Posterior cingulate gyrus (tissue), 11 donors: ENCODE data around the gene CLCA4.
"Not testable (repeated sequence)": the region's sequence is repeated elsewhere in the genome, so short reads cannot be mapped to it uniquely, and the experiment has no call there.

Experiments
- DNase-seq, 10 donors: peaks; one replicate each; pipeline versions ENCODE4 v3.0.0 to v3.0.0-alpha.2; 2020 to 2021; ENCODE audit warnings: mixed read lengths in 3 of 10
- intact Hi-C: fragments of 100-400 bp; cut with DNase I; formaldehyde crosslinking; loops from one replicate; pipeline ENCODE4 v1.15.1; 2023

The CLCA4 gene

DNA sequence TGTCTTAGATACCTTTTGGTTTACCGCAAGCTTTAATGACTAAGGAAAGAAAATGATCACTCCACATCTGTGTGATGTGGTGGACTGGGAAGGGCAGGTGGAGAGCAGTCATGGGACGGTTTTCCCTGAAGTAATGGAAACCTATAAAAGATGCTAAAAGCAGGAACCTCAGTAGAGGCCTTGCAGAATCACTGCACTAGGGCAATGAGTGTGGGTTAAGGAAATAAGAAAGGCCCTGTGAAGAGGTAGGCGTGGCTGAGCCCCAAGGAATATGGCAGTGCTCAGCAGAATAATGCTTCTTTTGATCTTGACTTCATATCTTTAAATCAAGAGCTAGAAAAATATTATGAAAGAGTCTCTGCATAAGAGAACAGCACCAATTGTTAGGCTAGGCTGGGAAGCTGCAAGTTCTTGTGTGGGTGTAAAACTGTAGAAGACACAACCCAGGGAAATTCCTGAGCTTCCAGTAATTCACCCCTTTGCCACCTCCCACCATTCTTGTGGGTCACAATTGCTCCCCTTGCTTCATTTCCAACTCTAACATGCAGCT, 49.9 kb downstream of the CLCA4 start:
- intact Hi-C loops: no loop called here

GRCh38 chr1:86606080-86606479, 59.2 kb downstream of the CLCA4 start:
- DNase-seq, intact Hi-C loops: not testable (repeated sequence)

More for the DNA sequence above, 49.9 kb downstream of the CLCA4 start:
- DNase-seq: no peak

GRCh38 chr1:86616433-86616832, 69.6 kb downstream of the CLCA4 start:
- intact Hi-C loops: no loop called here
- no peak for DNase-seq

DNA sequence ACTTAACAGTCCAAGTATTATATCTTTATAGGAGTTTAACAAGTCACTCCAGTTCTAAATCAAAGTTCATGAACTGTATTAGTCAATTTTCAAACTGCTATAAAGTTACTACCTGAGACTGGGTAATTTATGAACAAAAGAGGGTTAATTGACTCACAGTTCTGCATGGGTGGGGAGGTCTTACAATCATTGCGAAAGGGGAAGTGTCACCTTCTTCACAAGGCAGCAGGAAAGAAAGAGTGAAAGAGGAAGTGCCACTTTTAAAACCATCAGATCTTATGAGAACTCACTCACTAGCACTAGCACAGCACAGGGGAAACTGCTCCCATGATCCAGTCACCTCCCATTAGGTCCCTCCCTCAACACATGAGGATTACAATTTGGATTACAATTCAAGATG, 70.0 kb downstream of the CLCA4 start:
- no peak for DNase-seq
- intact Hi-C loops: no loop called here

GRCh38 chr1:86618358-86618757, 71.5 kb downstream of the CLCA4 start:
- DNase-seq: no peak
- intact Hi-C loops: no loop called here

DNA sequence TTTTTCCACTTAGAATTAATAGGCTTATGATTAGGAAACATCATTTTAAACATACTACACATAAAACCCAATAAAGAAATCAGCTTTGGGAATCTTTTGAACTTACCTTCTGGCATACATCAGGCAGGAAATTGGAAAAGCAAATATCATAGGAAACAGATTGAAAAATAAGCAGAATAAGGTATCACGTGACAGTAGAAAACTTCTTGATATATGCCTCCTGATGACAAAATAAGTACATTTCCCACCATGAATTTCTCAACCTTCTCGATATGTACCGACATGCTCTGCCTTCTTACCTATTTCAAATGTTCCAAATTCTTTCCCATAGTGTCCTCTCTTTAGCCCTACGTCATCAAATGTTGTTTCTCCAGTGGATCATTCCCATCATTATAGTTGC, 72.4 kb downstream of the CLCA4 start:
- intact Hi-C loops: no loop called here
- no peak for DNase-seq

- intact Hi-C loops: no loop called here
- DNase-seq: no peak
Measured at GRCh38 chr1:86621286-86621685, 74.4 kb downstream of the CLCA4 start.
